ENCODE results near the gene PROK1.

The PROK1 gene

DNA sequence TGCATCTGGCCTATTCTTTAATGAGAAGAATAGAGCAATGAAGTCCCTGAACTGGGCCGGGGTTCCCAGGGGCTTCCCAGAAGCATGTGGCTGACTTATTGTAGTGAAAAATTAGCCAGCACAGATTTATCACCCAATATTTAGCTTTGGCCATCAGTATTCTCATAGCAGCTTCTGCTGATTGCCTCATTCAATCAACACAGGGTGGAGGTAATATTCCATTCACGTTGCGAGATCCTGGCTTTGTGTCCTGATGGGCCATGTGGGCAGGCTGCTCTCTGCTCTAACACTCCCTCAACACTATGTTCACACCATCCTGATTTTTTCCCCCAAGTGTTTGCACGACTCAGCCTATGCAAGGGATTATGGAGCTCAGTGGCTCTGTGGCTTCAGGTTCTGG is 22.0 kb upstream of the PROK1 start:
- Histone ChIP-seq H3K36me3 (ENCODE audit: control insufficient read depth in 1 of 2, insufficient read depth in 2 of 2, low read length in 2 of 2) (no peaks in the 10 kb centered on the region), H2AFZ (ENCODE audit: insufficient read depth, low read length, poor library complexity) (no peak overlapping the region), H3K27me3 (ENCODE audit: insufficient read depth, low read length) (no peaks in the 10 kb centered on the region), H2AK5ac (ENCODE audit: low read length) (no peak overlapping the region), H4K12ac (ENCODE audit: low read depth, low read length) (no peak overlapping the region), H4K91ac (ENCODE audit: low read depth, low read length) (no peak overlapping the region), H3K27ac (ENCODE audit: low read depth, low read length) (no peak overlapping the region), H3K23ac (ENCODE audit: low read length) (no peak overlapping the region), H3K9me3 (ENCODE audit: insufficient read depth, low read depth, low read length) (no peaks in the 10 kb centered on the region), H2BK5ac (ENCODE audit: low read depth, low read length, poor library complexity) (no peak overlapping the region), H3K9ac (ENCODE audit: low read length) (no peak overlapping the region), H3K4me2 (ENCODE audit: low read length) (no peak overlapping the region), H4K8ac (ENCODE audit: low read depth, low read length) (no peak overlapping the region), H3K18ac (ENCODE audit: low read length) (no peak overlapping the region), H3K14ac (ENCODE audit: low read length) (no peak overlapping the region), H2BK12ac (ENCODE audit: low read length) (no peak overlapping the region), H3K4ac (ENCODE audit: low read depth, low read length) (no peak overlapping the region), H3K79me2 (ENCODE audit: control insufficient read depth, insufficient read depth, low read length, poor library complexity) (no peaks in the 10 kb centered on the region), H3K79me1 (ENCODE audit: low read length) (no peaks in the 10 kb centered on the region), H2BK120ac (ENCODE audit: insufficient read depth, low read length, poor library complexity) (no peak overlapping the region), H3K4me3 (ENCODE audit: low read depth, low read length) (no peak overlapping the region), H3K4me1 (ENCODE audit: control insufficient read depth in 1 of 2, insufficient read depth in 2 of 2, low read length in 2 of 2) (peaks cover 0 to 4% of the 10 kb centered on the region in 2 experiments)
- WGBS (ENCODE audit: extremely low coverage, insufficient coverage, insufficient read length): no CpG with 5 or more reads among the region's 4 CpGs
- DNase-seq: no peak

DNA sequence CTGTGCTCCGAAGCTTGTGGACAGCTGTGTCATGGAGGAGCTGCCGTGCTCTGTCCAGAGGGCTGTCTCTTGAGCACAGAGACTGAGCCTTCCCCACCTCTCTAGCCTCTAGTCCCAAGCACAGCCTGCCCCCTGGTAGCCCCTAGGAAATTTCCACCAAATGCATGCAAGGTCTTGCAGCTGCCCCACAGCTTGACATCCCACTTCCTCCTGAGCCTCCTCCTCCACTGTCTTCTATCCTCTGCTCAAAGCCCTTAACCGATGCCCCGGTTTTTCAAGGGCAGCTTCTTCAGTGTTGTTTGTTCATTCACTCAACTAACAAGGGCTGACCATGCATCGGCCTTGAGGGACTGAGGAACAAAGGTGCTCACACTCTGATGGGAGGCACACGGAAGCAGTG is 20.6 kb upstream of the PROK1 start:
- Histone ChIP-seq H3K9me3 (ENCODE audit: insufficient read depth, low read depth, low read length) (no peaks in the 10 kb centered on the region), H3K27me3 (ENCODE audit: insufficient read depth, low read length) (no peaks in the 10 kb centered on the region), H4K91ac (ENCODE audit: low read depth, low read length) (no peak overlapping the region), H2BK12ac (ENCODE audit: low read length) (no peak overlapping the region), H3K18ac (ENCODE audit: low read length) (no peak overlapping the region), H3K79me2 (ENCODE audit: control insufficient read depth, insufficient read depth, low read length, poor library complexity) (no peaks in the 10 kb centered on the region), H4K12ac (ENCODE audit: low read depth, low read length) (no peak overlapping the region), H3K14ac (ENCODE audit: low read length) (no peak overlapping the region), H3K9ac (ENCODE audit: low read length) (no peak overlapping the region), H3K36me3 (ENCODE audit: control insufficient read depth in 1 of 2, insufficient read depth in 2 of 2, low read length in 2 of 2) (no peaks in the 10 kb centered on the region), H3K23ac (ENCODE audit: low read length) (no peak overlapping the region), H3K4me3 (ENCODE audit: low read depth, low read length) (no peak overlapping the region), H3K27ac (ENCODE audit: low read depth, low read length) (no peak overlapping the region), H4K8ac (ENCODE audit: low read depth, low read length) (no peak overlapping the region), H3K4me2 (ENCODE audit: low read length) (no peak overlapping the region), H2BK120ac (ENCODE audit: insufficient read depth, low read length, poor library complexity) (no peak overlapping the region), H3K4me1 (ENCODE audit: control insufficient read depth in 1 of 2, insufficient read depth in 2 of 2, low read length in 2 of 2) (peaks cover 0 to 4% of the 10 kb centered on the region in 2 experiments), H3K4ac (ENCODE audit: low read depth, low read length) (no peak overlapping the region), H2AFZ (ENCODE audit: insufficient read depth, low read length, poor library complexity) (no peak overlapping the region), H2BK5ac (ENCODE audit: low read depth, low read length, poor library complexity) (no peak overlapping the region), H3K79me1 (ENCODE audit: low read length) (no peaks in the 10 kb centered on the region), H2AK5ac (ENCODE audit: low read length) (no peak overlapping the region)
- WGBS (ENCODE audit: extremely low coverage, insufficient coverage, insufficient read length): no CpG with 5 or more reads among the region's 6 CpGs
- no peak for DNase-seq

DNA sequence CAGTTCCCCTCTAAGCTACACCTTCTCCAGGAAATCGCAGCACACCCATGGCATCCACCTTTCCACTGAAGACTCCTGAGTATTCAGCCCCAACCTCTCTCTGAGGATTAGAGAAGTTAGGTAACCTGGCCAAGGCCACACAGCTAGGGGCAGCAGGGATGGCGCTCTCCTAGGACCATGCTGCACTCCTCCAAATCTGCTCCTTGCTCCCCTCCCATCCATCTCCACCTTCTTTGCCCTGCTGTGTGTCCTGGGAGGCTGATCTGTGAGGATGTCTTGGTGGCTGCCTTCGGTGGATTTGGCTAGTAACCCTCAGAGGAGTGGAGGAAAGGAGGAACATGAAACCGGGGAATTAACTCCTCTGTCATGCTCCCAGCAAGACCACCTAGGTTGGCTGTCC is 20.0 kb upstream of the PROK1 start:
- no peaks in the 10 kb centered on the region for H3K36me3 ChIP-seq (ENCODE audit: control insufficient read depth in 1 of 2, insufficient read depth in 2 of 2, low read length in 2 of 2)
- H3K18ac ChIP-seq (ENCODE audit: low read length): no peak overlapping the region
- H3K9me3 ChIP-seq (ENCODE audit: insufficient read depth, low read depth, low read length): no peaks in the 10 kb centered on the region
- H2BK12ac ChIP-seq (ENCODE audit: low read length): no peak overlapping the region
- no peak overlapping the region for H2BK5ac ChIP-seq (ENCODE audit: low read depth, low read length, poor library complexity)
- no CpG with 5 or more reads among the region's 4 CpGs for WGBS (ENCODE audit: extremely low coverage, insufficient coverage, insufficient read length)
- no peak overlapping the region for H3K23ac ChIP-seq (ENCODE audit: low read length)
- no peaks in the 10 kb centered on the region for H3K79me1 ChIP-seq (ENCODE audit: low read length)
- H4K91ac ChIP-seq (ENCODE audit: low read depth, low read length): no peak overlapping the region
- H4K12ac ChIP-seq (ENCODE audit: low read depth, low read length): no peak overlapping the region
- H3K27ac ChIP-seq (ENCODE audit: low read depth, low read length): no peak overlapping the region
- H3K4me1 ChIP-seq (ENCODE audit: control insufficient read depth in 1 of 2, insufficient read depth in 2 of 2, low read length in 2 of 2): peaks cover 0 to 4% of the 10 kb centered on the region in 2 experiments
- no peak overlapping the region for H2BK120ac ChIP-seq (ENCODE audit: insufficient read depth, low read length, poor library complexity)
- H3K4me3 ChIP-seq (ENCODE audit: low read depth, low read length): no peak overlapping the region
- H2AK5ac ChIP-seq (ENCODE audit: low read length): no peak overlapping the region
- no peak overlapping the region for H3K4me2 ChIP-seq (ENCODE audit: low read length)
- H3K4ac ChIP-seq (ENCODE audit: low read depth, low read length): no peak overlapping the region
- no peak overlapping the region for H3K14ac ChIP-seq (ENCODE audit: low read length)
- H2AFZ ChIP-seq (ENCODE audit: insufficient read depth, low read length, poor library complexity): no peak overlapping the region
- H3K79me2 ChIP-seq (ENCODE audit: control insufficient read depth, insufficient read depth, low read length, poor library complexity): no peaks in the 10 kb centered on the region
- no peak overlapping the region for H4K8ac ChIP-seq (ENCODE audit: low read depth, low read length)
- DNase-seq: no peak
- no peak overlapping the region for H3K9ac ChIP-seq (ENCODE audit: low read length)
- no peaks in the 10 kb centered on the region for H3K27me3 ChIP-seq (ENCODE audit: insufficient read depth, low read length)

- no CpG with 5 or more reads among the region's 2 CpGs for whole genome bisulfite sequencing (ENCODE audit: extremely low coverage, insufficient coverage, insufficient read length)
- H3K4me3 ChIP-seq (ENCODE audit: low read depth, low read length): no peak overlapping the region
- no peak overlapping the region for H3K18ac ChIP-seq (ENCODE audit: low read length)
Observed at GRCh38 chr1:110433213-110433612, 17.7 kb upstream of the PROK1 start.

More at GRCh38 chr1:110433213-110433612, 17.7 kb upstream of the PROK1 start:
- no peak overlapping the region for H3K14ac ChIP-seq (ENCODE audit: low read length)
- no peak overlapping the region for H4K91ac ChIP-seq (ENCODE audit: low read depth, low read length)
- no peaks in the 10 kb centered on the region for H3K36me3 ChIP-seq (ENCODE audit: control insufficient read depth in 1 of 2, insufficient read depth in 2 of 2, low read length in 2 of 2)
- no peak overlapping the region for H3K4me2 ChIP-seq (ENCODE audit: low read length)
- H3K9me3 ChIP-seq (ENCODE audit: insufficient read depth, low read depth, low read length): no peaks in the 10 kb centered on the region
- H2AK5ac ChIP-seq (ENCODE audit: low read length): no peak overlapping the region
- no peak overlapping the region for H3K27ac ChIP-seq (ENCODE audit: low read depth, low read length)
- H2BK120ac ChIP-seq (ENCODE audit: insufficient read depth, low read length, poor library complexity): no peak overlapping the region
- H3K79me2 ChIP-seq (ENCODE audit: control insufficient read depth, insufficient read depth, low read length, poor library complexity): no peaks in the 10 kb centered on the region
- H2BK12ac ChIP-seq (ENCODE audit: low read length): no peak overlapping the region
- no peak overlapping the region for H3K4ac ChIP-seq (ENCODE audit: low read depth, low read length)
- H3K9ac ChIP-seq (ENCODE audit: low read length): no peak overlapping the region
- peaks cover 9% of the 10 kb centered on the region for H3K79me1 ChIP-seq (ENCODE audit: low read length)
- H2AFZ ChIP-seq (ENCODE audit: insufficient read depth, low read length, poor library complexity): no peak overlapping the region
- no peak overlapping the region for H4K8ac ChIP-seq (ENCODE audit: low read depth, low read length)
- no peak overlapping the region for H3K23ac ChIP-seq (ENCODE audit: low read length)
- no peak overlapping the region for H4K12ac ChIP-seq (ENCODE audit: low read depth, low read length)
- H2BK5ac ChIP-seq (ENCODE audit: low read depth, low read length, poor library complexity): no peak overlapping the region
- no peak for DNase-seq
- peaks cover 14 to 18% of the 10 kb centered on the region in 2 experiments for H3K4me1 ChIP-seq (ENCODE audit: control insufficient read depth in 1 of 2, insufficient read depth in 2 of 2, low read length in 2 of 2)
- no peaks in the 10 kb centered on the region for H3K27me3 ChIP-seq (ENCODE audit: insufficient read depth, low read length)
